ENCODE data around the gene WNT9A. TPM values are rescaled to one million over a fixed set of nuclear protein-coding genes. Genes with fewer than 3 reads are reported as not detected.

WNT9A gene
- total and polyA plus RNA-seq, 4 donors = 0.03 to 0.08 TPM; not detected in 2

DNA sequence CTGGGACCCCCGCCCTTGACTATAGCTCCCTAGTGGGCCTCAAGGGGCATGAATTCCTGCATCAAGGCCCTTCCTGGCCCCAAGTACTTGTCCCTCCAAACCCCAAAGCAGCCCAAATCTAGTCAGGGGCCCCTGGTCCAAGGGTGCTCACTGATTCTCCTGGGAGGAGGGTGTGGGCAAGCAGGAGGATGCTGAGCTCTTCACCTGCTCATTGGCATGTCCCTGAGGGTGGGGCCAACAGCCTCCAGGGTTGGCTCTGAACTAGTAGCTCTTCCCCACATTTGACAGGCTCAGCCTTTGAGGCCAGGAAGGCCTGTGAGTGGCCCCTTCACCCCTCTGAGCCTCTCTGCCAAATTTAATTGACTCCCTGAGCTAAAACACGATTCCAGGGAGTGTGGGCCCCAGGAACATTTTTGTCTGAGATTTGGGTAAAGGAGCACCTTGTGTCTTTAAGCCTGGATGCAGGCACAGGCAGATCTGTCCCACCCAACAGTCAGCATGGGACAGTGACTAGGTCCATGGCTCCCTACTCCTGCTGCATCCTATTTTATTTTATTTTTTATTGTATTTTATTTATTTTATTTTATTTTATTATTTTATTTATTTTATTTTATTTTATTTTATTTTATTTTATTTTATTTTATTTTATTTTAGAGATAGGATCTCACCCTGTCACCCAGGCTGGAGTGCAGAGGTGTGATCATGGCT is 11.0 kb upstream of the WNT9A start:
- no peak for DNase-seq (ENCODE audit: low spot score)
- Histone ChIP-seq H3K27ac (ENCODE audit: low read depth in 1 of 2, low read length in 2 of 2) (no peak overlapping the region), H3K4me1 (ENCODE audit: control insufficient read depth in 4 of 4, insufficient read depth in 4 of 4, low read length in 3 of 4) (no peaks in the 10 kb centered on the region), H3K4me3 (ENCODE audit: low read depth in 1 of 3, low read length in 3 of 3) (no peak overlapping the region), H3K36me3 (ENCODE audit: control insufficient read depth in 4 of 4, insufficient read depth in 3 of 4, low read depth in 1 of 4, low read length in 3 of 4) (no peaks in the 10 kb centered on the region), H3K9me3 (ENCODE audit: control insufficient read depth in 4 of 4, low read length in 3 of 4) (peaks cover 0 to 3% (median 3%) of the 10 kb centered on the region in 4 donors), H3K9ac (ENCODE audit: low read depth in 1 of 2, low read length in 2 of 2) (no peak overlapping the region), H3K27me3 (ENCODE audit: control insufficient read depth in 4 of 4, insufficient read depth in 4 of 4, low read length in 3 of 4) (peaks cover 0 to 8% (median 2%) of the 10 kb centered on the region in 4 donors)
- TF ChIP-seq TAF1 (conservative IDR thresholded peaks at IDR 0.05) = no peak
- TF ChIP-seq ZBTB33 (IDR thresholded peaks at IDR 0.05) = no peak
- TF ChIP-seq, protein P1, sequence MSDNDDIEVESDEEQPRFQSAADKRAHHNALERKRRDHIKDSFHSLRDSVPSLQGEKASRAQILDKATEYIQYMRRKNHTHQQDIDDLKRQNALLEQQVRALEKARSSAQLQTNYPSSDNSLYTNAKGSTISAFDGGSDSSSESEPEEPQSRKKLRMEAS (IDR thresholded peaks at IDR 0.05) = no peak
- TF ChIP-seq REST (IDR thresholded peaks at IDR 0.05) = no peak
- no peak for TF ChIP-seq RAD21 (IDR thresholded peaks at IDR 0.05)
- TF ChIP-seq GABPA (IDR thresholded peaks at IDR 0.05 in 1 of 2, conservative IDR thresholded peaks at IDR 0.05 in 1 of 2) = no peak
- TF ChIP-seq FOXA1 (IDR thresholded peaks at IDR 0.05) = no peak
- no peak for TF ChIP-seq HNF4A (conservative IDR thresholded peaks at IDR 0.05)
- no peak for TF ChIP-seq RXRA (IDR thresholded peaks at IDR 0.05)
- no peak for TF ChIP-seq EGR1 (IDR thresholded peaks at IDR 0.05; ENCODE audit: low read depth in 2 of 2)
- no peak for TF ChIP-seq HNF4G (IDR thresholded peaks at IDR 0.05)
- TF ChIP-seq NR2F2 (IDR thresholded peaks at IDR 0.05) = no peak
- no peak for TF ChIP-seq SP1 (IDR thresholded peaks at IDR 0.05)
- TF ChIP-seq YY1 (IDR thresholded peaks at IDR 0.05) = no peak
- 51% methylated on average over 2 of the region's 2 CpGs for WGBS

DNA sequence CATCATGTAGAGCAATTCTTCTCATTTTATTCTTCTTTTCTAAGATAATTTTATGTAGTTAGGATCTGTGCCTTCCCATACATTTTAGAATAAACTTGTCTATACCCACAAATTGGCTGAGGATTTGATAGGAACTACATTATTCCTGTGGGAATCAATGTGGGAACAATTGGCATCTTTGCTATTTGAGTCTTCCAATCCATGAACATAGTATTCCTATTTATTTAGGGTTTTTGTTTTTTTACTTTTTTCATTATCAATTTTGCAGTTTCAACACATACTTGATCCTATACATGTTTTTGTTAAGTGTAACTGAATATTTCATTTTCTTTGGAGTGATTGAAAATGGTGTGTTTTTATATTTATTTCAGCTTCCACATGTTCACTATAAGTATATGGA is 8.1 kb upstream of the WNT9A start:
- DNase-seq (ENCODE audit: low spot score) = no peak
- H3K36me3 ChIP-seq (ENCODE audit: control insufficient read depth in 4 of 4, insufficient read depth in 3 of 4, low read depth in 1 of 4, low read length in 3 of 4) = no peaks in the 10 kb centered on the region
- H3K4me3 ChIP-seq (ENCODE audit: low read depth in 1 of 3, low read length in 3 of 3) = no peak overlapping the region
- H3K27me3 ChIP-seq (ENCODE audit: control insufficient read depth in 4 of 4, insufficient read depth in 4 of 4, low read length in 3 of 4) = peaks cover 0 to 8% (median 2%) of the 10 kb centered on the region in 4 donors
- H3K27ac ChIP-seq (ENCODE audit: low read depth in 1 of 2, low read length in 2 of 2) = no peak overlapping the region
- no peak overlapping the region for H3K9ac ChIP-seq (ENCODE audit: low read depth in 1 of 2, low read length in 2 of 2)
- peaks cover 0 to 3% (median 3%) of the 10 kb centered on the region in 4 donors for H3K9me3 ChIP-seq (ENCODE audit: control insufficient read depth in 4 of 4, low read length in 3 of 4)
- H3K4me1 ChIP-seq (ENCODE audit: control insufficient read depth in 4 of 4, insufficient read depth in 4 of 4, low read length in 3 of 4) = no peaks in the 10 kb centered on the region
- TF ChIP-seq NR2F2 (IDR thresholded peaks at IDR 0.05) (no peak), SP1 (IDR thresholded peaks at IDR 0.05) (no peak), HNF4G (IDR thresholded peaks at IDR 0.05) (no peak), ZBTB33 (IDR thresholded peaks at IDR 0.05) (no peak), FOXA2 (IDR thresholded peaks at IDR 0.05) (no peak), GABPA (IDR thresholded peaks at IDR 0.05 in 1 of 2, conservative IDR thresholded peaks at IDR 0.05 in 1 of 2) (no peak), EGR1 (IDR thresholded peaks at IDR 0.05; ENCODE audit: low read depth in 2 of 2) (no peak), REST (IDR thresholded peaks at IDR 0.05) (no peak), RAD21 (IDR thresholded peaks at IDR 0.05) (no peak), FOXA1 (IDR thresholded peaks at IDR 0.05) (no peak), JUND (IDR thresholded peaks at IDR 0.05) (no peak), TAF1 (conservative IDR thresholded peaks at IDR 0.05) (no peak), YY1 (IDR thresholded peaks at IDR 0.05) (no peak), RXRA (IDR thresholded peaks at IDR 0.05) (no peak)
- TF ChIP-seq, protein P1 (IDR thresholded peaks at IDR 0.05) = no peak
